Keratinocyte (primary cell): ENCODE results near the gene NLRP5. TPM values are rescaled to one million over a fixed set of nuclear protein-coding genes. Genes with fewer than 3 reads are reported as not detected.

ENCODE experiments used
- DNase-seq: peaks from one replicate; pipeline ENCODE4 v3.0.0-alpha.2; 2011; ENCODE audit warnings: low read depth, missing footprints, low spot score
- FAIRE-seq: peaks from 2 replicates; lab custom pipeline; 2011; peaks lifted over from hg19 to GRCh38; lab: Jason Lieb, UNC
- H2AFZ ChIP-seq: 2 replicates; pipeline ENCODE4 v1.6.0; 2012; ENCODE audit warnings: low read length, control low read depth, inconsistent platforms; ENCODE audit not compliant: control insufficient read depth
- H3K27ac ChIP-seq: 2 replicates; pipeline ENCODE4 v1.5.1; 2011; ENCODE audit warnings: low read length; ENCODE audit not compliant: control insufficient read depth, insufficient read depth
- H3K27me3 ChIP-seq: 3 replicates; pipeline ENCODE4 v1.6.0; 2011; ENCODE audit warnings: low read length; ENCODE audit not compliant: control insufficient read depth, insufficient read depth; ENCODE audit errors: extremely low read depth
- H3K36me3 ChIP-seq, 2 experiments: 2 replicates in 1 of 2; 3 replicates in 1 of 2; pipeline ENCODE4 v1.5.1; 2011; ENCODE audit warnings: low read length in 2 of 2, mild to moderate bottlenecking in 1 of 2; ENCODE audit not compliant: control insufficient read depth in 2 of 2, insufficient read depth in 2 of 2; ENCODE audit errors: extremely low read depth in 1 of 2
- H3K4me1 ChIP-seq: 3 replicates; pipeline ENCODE4 v1.5.1; 2011; ENCODE audit warnings: low read length; ENCODE audit not compliant: control insufficient read depth, insufficient read depth; ENCODE audit errors: extremely low read depth
- H3K4me2 ChIP-seq: 3 replicates; pipeline ENCODE4 v1.6.0; 2011; ENCODE audit warnings: low read depth, low read length; ENCODE audit not compliant: control insufficient read depth, insufficient read depth; ENCODE audit errors: extremely low read depth
- H3K4me3 ChIP-seq, 3 experiments: fragments of 200-600 bp in 1 of 3; sonication (generic) in 1 of 3; 2 replicates in 2 of 3; 3 replicates in 1 of 3; pipeline ENCODE4 v1.5.1; 2011 to 2016; ENCODE audit warnings: low read length in 3 of 3, mild to moderate bottlenecking in 3 of 3, control low read depth in 2 of 3, inconsistent platforms in 1 of 3, low read depth in 1 of 3, mixed read lengths in 1 of 3, mixed run types in 1 of 3, moderate library complexity in 1 of 3; ENCODE audit not compliant: control insufficient read depth in 2 of 3, insufficient read depth in 2 of 3; ENCODE audit errors: extremely low read depth in 1 of 3
- H3K79me2 ChIP-seq: 2 replicates; pipeline ENCODE4 v1.6.0; 2012; ENCODE audit warnings: low read length; ENCODE audit not compliant: control insufficient read depth, insufficient read depth
- H3K9ac ChIP-seq: 3 replicates; pipeline ENCODE4 v1.6.0; 2011; ENCODE audit warnings: low read length; ENCODE audit not compliant: control insufficient read depth, insufficient read depth; ENCODE audit errors: extremely low read depth
- H3K9me1 ChIP-seq: 3 replicates; pipeline ENCODE4 v1.6.0; 2011; ENCODE audit warnings: low read length; ENCODE audit not compliant: control insufficient read depth, insufficient read depth; ENCODE audit errors: extremely low read depth
- H3K9me3 ChIP-seq: 2 replicates; pipeline ENCODE4 v1.5.1; 2012; ENCODE audit warnings: low read depth, low read length; ENCODE audit not compliant: control insufficient read depth
- H4K20me1 ChIP-seq: 3 replicates; pipeline ENCODE4 v1.6.0; 2011; ENCODE audit warnings: low read length; ENCODE audit not compliant: control insufficient read depth, insufficient read depth; ENCODE audit errors: extremely low read depth
- EZH2 ChIP-seq: IDR thresholded peaks from one replicate; pipeline ENCODE4 v1.6.1; 2012; ENCODE audit warnings: inconsistent platforms, mild to moderate bottlenecking, low read length, moderate library complexity
- dilution Hi-C: fragments of 300-500 bp; cut with MboI; formaldehyde crosslinking; loops from one replicate; pipeline ENCODE4 v1.7.0; 2020; ENCODE audit warnings: low sequenced_read_pairs; ENCODE audit not compliant: extremely low pct_ligation_motif_present
- polyA plus RNA-seq, 5 experiments: library from polyadenylated mRNA; depleted of rRNA in 3 of 5; stranded (reverse) in 3 of 5; stranded (forward) in 1 of 5; unstranded in 1 of 5; fragments of >200 nt; gene quantifications; 1 replicate in 1 of 5; 2 replicates in 3 of 5; 3 replicates in 1 of 5; pipeline versions ENCODE4 v1.2.1 to v1.2.3, GENCODE V29; 2011 to 2012; ENCODE audit warnings: missing spikeins in 2 of 5, low read depth in 1 of 5, low replicate concordance in 1 of 5
- TF ChIP-seq, protein P1 (sequence below), 3 experiments: IDR thresholded peaks in 1 of 3; conservative IDR thresholded peaks in 1 of 3; optimal IDR thresholded peaks in 1 of 3; 2 replicates in 2 of 3; 3 replicates in 1 of 3; pipeline versions ENCODE3 to v1.5.1; 2011; ENCODE audit warnings: low read length in 3 of 3, mild to moderate bottlenecking in 3 of 3, moderate library complexity in 2 of 3, control low read depth in 1 of 3, inconsistent platforms in 1 of 3; ENCODE audit not compliant: insufficient read depth in 2 of 3; ENCODE audit errors: extremely low read depth in 1 of 3

The NLRP5 gene
- polyA plus RNA-seq, 1 donor (not counting 4 experiments of a cell fraction or from before 2014, with no cell fraction given): not detected

DNA sequence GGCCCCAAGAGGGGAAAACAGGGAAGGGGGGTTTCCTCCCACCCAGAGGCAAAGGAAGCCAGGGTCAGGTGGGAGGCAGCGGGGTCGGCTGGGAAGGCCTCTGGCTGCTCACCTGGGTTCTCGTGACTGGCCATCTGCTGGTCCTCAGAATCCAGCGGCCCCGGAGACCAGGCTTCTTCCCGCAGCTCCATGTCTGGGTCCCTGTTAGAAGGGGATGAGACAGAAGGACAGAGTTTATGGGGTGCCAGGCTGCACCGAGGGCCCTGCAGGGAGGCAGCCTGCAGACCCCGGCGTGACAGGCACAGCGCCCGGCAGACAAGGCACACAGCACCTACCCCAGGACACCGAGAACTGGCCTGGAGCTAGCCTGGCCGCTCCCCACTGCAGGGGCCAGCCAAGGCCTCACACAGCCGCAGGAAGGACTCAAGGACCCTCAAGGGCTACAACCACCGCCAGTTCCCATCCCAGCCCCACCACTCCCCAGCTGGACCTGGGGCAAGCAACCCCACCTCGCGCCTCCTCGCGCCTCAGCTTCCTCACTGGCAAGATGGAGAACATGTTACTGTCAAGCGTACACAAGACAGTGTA is 116.5 kb downstream of the NLRP5 start:
- no peak overlapping the region for H2AFZ ChIP-seq
- TF ChIP-seq, protein P1, sequence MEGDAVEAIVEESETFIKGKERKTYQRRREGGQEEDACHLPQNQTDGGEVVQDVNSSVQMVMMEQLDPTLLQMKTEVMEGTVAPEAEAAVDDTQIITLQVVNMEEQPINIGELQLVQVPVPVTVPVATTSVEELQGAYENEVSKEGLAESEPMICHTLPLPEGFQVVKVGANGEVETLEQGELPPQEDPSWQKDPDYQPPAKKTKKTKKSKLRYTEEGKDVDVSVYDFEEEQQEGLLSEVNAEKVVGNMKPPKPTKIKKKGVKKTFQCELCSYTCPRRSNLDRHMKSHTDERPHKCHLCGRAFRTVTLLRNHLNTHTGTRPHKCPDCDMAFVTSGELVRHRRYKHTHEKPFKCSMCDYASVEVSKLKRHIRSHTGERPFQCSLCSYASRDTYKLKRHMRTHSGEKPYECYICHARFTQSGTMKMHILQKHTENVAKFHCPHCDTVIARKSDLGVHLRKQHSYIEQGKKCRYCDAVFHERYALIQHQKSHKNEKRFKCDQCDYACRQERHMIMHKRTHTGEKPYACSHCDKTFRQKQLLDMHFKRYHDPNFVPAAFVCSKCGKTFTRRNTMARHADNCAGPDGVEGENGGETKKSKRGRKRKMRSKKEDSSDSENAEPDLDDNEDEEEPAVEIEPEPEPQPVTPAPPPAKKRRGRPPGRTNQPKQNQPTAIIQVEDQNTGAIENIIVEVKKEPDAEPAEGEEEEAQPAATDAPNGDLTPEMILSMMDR (optimal IDR thresholded peaks at IDR 0.05 in 1 of 3, IDR thresholded peaks at IDR 0.05 in 1 of 3, conservative IDR thresholded peaks at IDR 0.05 in 1 of 3; ENCODE audit: extremely low read depth in 1 of 3, insufficient read depth in 2 of 3, low read length in 3 of 3): no peak
- no peak for TF ChIP-seq EZH2
- DNase-seq (no peak), FAIRE-seq (no peak)
- peaks cover 8 to 19% of the 10 kb centered on the region in 2 experiments for H3K36me3 ChIP-seq
- dilution Hi-C loops: no loop called here
- peaks cover 3% of the 10 kb centered on the region for H3K4me1 ChIP-seq
- H3K9me3 ChIP-seq: no peaks in the 10 kb centered on the region
- H3K4me2 ChIP-seq: no peak overlapping the region
- no peak overlapping the region for H3K4me3 ChIP-seq
- H3K79me2 ChIP-seq: peaks cover 76% of the 10 kb centered on the region
- no peaks in the 10 kb centered on the region for H3K9me1 ChIP-seq
- H3K27me3 ChIP-seq: no peaks in the 10 kb centered on the region
- no peak overlapping the region for H3K9ac ChIP-seq
- H4K20me1 ChIP-seq: peaks cover 17% of the 10 kb centered on the region
- no peak overlapping the region for H3K27ac ChIP-seq

DNA sequence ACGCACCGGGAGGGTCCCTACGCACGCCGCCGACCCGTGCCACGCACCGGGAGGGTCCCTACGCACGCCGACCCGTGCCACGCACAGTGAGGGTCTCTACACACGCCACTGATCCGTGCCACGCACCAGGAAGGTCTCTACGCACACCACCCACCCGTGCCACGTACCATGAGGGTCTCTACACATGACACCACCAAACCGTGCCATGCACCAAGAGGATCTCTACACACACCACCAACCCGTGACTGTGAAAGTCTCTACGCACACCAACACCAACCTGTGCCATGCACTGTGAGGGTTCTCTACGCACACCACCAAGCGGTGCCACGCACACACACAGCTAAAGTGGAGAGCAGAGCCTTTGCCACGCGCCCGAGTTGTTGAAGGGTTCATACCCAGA is 117.8 kb downstream of the NLRP5 start:
- FAIRE-seq: no peak
- dilution Hi-C loops: no loop called here
- H3K4me3 ChIP-seq: no peak overlapping the region
- no peak for TF ChIP-seq EZH2
- TF ChIP-seq, protein P1 (optimal IDR thresholded peaks at IDR 0.05 in 1 of 3, IDR thresholded peaks at IDR 0.05 in 1 of 3, conservative IDR thresholded peaks at IDR 0.05 in 1 of 3; ENCODE audit: extremely low read depth in 1 of 3, insufficient read depth in 2 of 3, low read length in 3 of 3): no peak
- no peak overlapping the region for H3K27ac ChIP-seq
- no peak for DNase-seq
- H3K4me1 ChIP-seq: peaks cover 15% of the 10 kb centered on the region
- peaks cover 81% of the 10 kb centered on the region for H3K79me2 ChIP-seq
- H2AFZ ChIP-seq: no peak overlapping the region
- H3K36me3 ChIP-seq: peaks cover 12 to 17% of the 10 kb centered on the region in 2 experiments
- H3K9ac ChIP-seq: no peak overlapping the region
- no peaks in the 10 kb centered on the region for H3K9me1 ChIP-seq
- no peaks in the 10 kb centered on the region for H3K27me3 ChIP-seq
- H3K4me2 ChIP-seq: no peak overlapping the region
- peaks cover 27% of the 10 kb centered on the region for H4K20me1 ChIP-seq
- no peaks in the 10 kb centered on the region for H3K9me3 ChIP-seq
